Measurements from ENCODE around the gene UBE2J1.

The UBE2J1 gene

GRCh38 chr6:89375427-89376267 is 23.1 kb upstream of the UBE2J1 start:
- Histone ChIP-seq H3K27me3 (no peaks in the 10 kb centered on the region), H3K4me2 (peak overlapping the region in 8 of 11 experiments; percentile 16 to 46 (median 34); a peak in 11 of 22 replicates), H3K27ac (peak overlapping the region in 8 of 11 experiments; percentile 32 to 69 (median 58); a peak in 14 of 22 replicates), H3K9ac (peak overlapping the region in 1 of 11 experiments; percentile 7; a peak in 1 of 22 replicates), H3K9me3 (replicated peaks in 1 of 11) (no peaks in the 10 kb centered on the region), H3K4me3 (no peak overlapping the region), H3K4me1 (peaks cover 12 to 54% (median 37%) of the 10 kb centered on the region in 10 experiments; a peak in 18 of 20 replicates), H3K36me3 (peaks cover 0 to 25% (median 0%) of the 10 kb centered on the region in 11 experiments; a peak in 6 of 22 replicates), H4K20me1 (no peaks in the 10 kb centered on the region; a peak in 2 of 22 replicates)
- peak in 4 of 11 experiments; percentile 70 to 79 (median 76); a peak in 8 of 22 replicates for TF ChIP-seq Cebpa-rat (IDR thresholded peaks at IDR 0.05)

GRCh38 chr6:89372506-89372901 is 20.0 kb upstream of the UBE2J1 start:
- H3K27me3 ChIP-seq: no peaks in the 10 kb centered on the region
- peaks cover 0 to 35% (median 25%) of the 10 kb centered on the region in 10 experiments; a peak in 17 of 20 replicates for H3K4me1 ChIP-seq
- peak overlapping the region in 6 of 11 experiments; percentile 12 to 51 (median 25); a peak in 9 of 22 replicates for H3K27ac ChIP-seq
- peak overlapping the region in 4 of 11 experiments; percentile 2 to 36 (median 16); a peak in 3 of 22 replicates for H3K9ac ChIP-seq
- H3K36me3 ChIP-seq: peaks cover 0 to 8% (median under 1%) of the 10 kb centered on the region in 11 experiments; a peak in 7 of 22 replicates
- TF ChIP-seq Cebpa-rat (IDR thresholded peaks at IDR 0.05): no peak
- peaks cover 0 to 4% (median 0%) of the 10 kb centered on the region in 11 experiments; a peak in 3 of 22 replicates for H4K20me1 ChIP-seq
- no peak overlapping the region for H3K4me3 ChIP-seq
- no peaks in the 10 kb centered on the region for H3K9me3 ChIP-seq (replicated peaks in 1 of 11)
- peak overlapping the region in 4 of 11 experiments; percentile 7 to 27 (median 12); a peak in 3 of 22 replicates for H3K4me2 ChIP-seq

DNA sequence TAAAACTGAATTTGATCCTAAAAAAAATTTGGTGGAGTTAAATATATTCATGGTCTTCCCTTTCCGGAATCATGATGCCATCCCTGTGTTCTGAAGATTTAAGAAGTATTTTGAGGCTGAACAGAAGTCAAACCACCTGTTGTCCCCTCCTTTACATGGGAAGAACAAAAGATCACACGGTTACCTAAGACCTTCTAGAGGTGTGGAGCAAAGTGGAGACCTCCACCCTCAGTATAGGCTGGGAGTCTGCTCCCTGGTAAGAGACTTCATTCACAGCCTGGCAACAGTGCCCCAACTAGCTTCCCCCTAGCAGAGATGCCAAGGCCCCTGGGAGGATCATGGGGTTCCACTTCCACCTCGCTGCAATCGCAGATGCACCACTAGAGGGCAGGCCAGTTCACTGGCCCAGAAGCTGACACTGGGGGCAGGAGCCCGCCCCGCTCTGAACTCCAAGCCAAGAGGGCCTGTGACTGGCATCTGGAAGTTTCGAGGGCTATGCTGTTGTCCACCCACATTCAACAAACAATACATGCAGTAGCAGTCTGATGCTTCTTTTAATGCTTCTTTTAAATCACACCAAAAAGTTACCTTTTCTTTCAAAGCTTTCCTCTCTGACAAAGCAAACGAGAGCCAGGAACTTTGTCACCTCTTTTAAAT is 19.5 kb upstream of the UBE2J1 start:
- H3K36me3 ChIP-seq: peaks cover 0 to 13% (median 6%) of the 10 kb centered on the region in 11 experiments; a peak in 7 of 22 replicates
- peak overlapping the region in 6 of 11 experiments; percentile 12 to 51 (median 25); a peak in 6 of 22 replicates for H3K27ac ChIP-seq

DNA sequence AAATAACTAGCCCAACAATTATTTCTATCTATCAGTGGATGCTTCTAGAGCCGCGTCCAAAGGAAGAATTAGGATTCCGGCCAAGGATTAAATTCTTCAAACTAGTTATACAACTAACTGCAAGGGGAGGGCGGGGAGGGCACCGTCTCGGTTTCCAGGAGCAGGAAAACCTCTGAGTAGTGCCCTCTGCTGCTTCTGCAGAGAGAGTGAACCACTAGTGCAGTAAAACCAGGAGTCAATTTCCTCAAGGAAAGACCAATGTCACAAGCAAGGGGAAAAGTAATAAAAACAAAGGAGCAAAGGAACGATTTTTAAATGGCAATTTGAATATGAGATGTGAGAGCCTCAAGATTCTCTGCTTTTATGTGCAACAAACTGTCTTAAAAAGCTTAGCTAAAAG is 16.5 kb upstream of the UBE2J1 start:
- Histone ChIP-seq H3K36me3 (peaks cover 0 to 20% (median 10%) of the 10 kb centered on the region in 11 experiments; a peak in 7 of 22 replicates), H3K27ac (no peak overlapping the region), H3K9me3 (replicated peaks in 1 of 11) (no peaks in the 10 kb centered on the region), H4K20me1 (peaks cover 0 to 4% (median 0%) of the 10 kb centered on the region in 11 experiments; a peak in 3 of 22 replicates), H3K4me3 (no peak overlapping the region), H3K9ac (no peak overlapping the region), H3K4me1 (peaks cover 18 to 38% (median 33%) of the 10 kb centered on the region in 10 experiments), H3K27me3 (no peaks in the 10 kb centered on the region), H3K4me2 (no peak overlapping the region)
- TF ChIP-seq Cebpa-rat (IDR thresholded peaks at IDR 0.05): no peak

More for the DNA sequence above, 19.5 kb upstream of the UBE2J1 start:
- Histone ChIP-seq H3K4me1 (peaks cover 0 to 34% (median 25%) of the 10 kb centered on the region in 10 experiments; a peak in 17 of 20 replicates), H3K4me3 (no peak overlapping the region), H3K27me3 (no peaks in the 10 kb centered on the region), H3K9me3 (replicated peaks in 1 of 11) (no peaks in the 10 kb centered on the region), H3K9ac (peak overlapping the region in 4 of 11 experiments; percentile 2 to 36 (median 16); a peak in 3 of 22 replicates), H4K20me1 (peaks cover 0 to 4% (median 0%) of the 10 kb centered on the region in 11 experiments; a peak in 3 of 22 replicates), H3K4me2 (peak overlapping the region in 2 of 11 experiments; percentile 8 to 27; a peak in 2 of 22 replicates)
- no peak for TF ChIP-seq Cebpa-rat (IDR thresholded peaks at IDR 0.05)

- H3K4me2 ChIP-seq: no peak overlapping the region
- H4K20me1 ChIP-seq: peaks cover 0 to 4% (median 0%) of the 10 kb centered on the region in 11 experiments; a peak in 3 of 22 replicates
- TF ChIP-seq Cebpa-rat (IDR thresholded peaks at IDR 0.05): no peak
- peaks cover 0 to 20% (median 10%) of the 10 kb centered on the region in 11 experiments; a peak in 7 of 22 replicates for H3K36me3 ChIP-seq
- peaks cover 18 to 38% (median 33%) of the 10 kb centered on the region in 10 experiments for H3K4me1 ChIP-seq
- H3K9ac ChIP-seq: no peak overlapping the region
- H3K27me3 ChIP-seq: no peaks in the 10 kb centered on the region
- no peak overlapping the region for H3K27ac ChIP-seq
- H3K4me3 ChIP-seq: no peak overlapping the region
- no peaks in the 10 kb centered on the region; a peak in 1 of 22 replicates for H3K9me3 ChIP-seq (replicated peaks in 1 of 11)
These were observed 15.6 kb upstream of the UBE2J1 start for GRCh38 chr6:89368107-89368506.

- TF ChIP-seq Cebpa-rat (IDR thresholded peaks at IDR 0.05): no peak
- H3K4me2 ChIP-seq: peak overlapping the region in 10 of 11 experiments; percentile 24 to 48 (median 39); a peak in 17 of 22 replicates
These were observed 12.1 kb upstream of the UBE2J1 start for GRCh38 chr6:89364586-89364985.

DNA sequence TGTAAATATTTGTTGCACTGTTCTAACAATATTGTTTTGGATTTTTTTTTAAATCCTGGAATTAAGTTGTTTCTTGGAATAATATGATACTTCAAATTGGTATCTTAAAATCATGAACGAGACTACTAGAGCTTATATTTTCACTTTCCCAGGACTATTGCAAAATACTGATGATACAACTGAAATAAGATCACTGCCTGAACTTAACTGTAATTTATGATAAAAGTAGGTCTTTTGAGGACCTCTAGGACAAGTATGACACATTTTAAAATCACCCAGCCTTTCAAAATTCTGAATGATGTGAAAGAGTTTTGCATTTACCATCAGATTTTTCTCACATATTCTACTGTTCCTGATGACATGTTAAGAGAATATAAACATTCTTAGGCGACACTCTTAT is 8.6 kb upstream of the UBE2J1 start:
- peaks cover 48 to 74% (median 65%) of the 10 kb centered on the region in 10 experiments for H3K4me1 ChIP-seq

More at GRCh38 chr6:89364586-89364985, 12.1 kb upstream of the UBE2J1 start:
- Histone ChIP-seq H3K36me3 (peaks cover 0 to 20% (median 10%) of the 10 kb centered on the region in 11 experiments; a peak in 7 of 22 replicates), H3K9ac (no peak overlapping the region), H3K4me3 (no peak overlapping the region), H3K9me3 (replicated peaks in 1 of 11) (no peaks in the 10 kb centered on the region; a peak in 1 of 22 replicates), H3K27ac (peak overlapping the region in 4 of 11 experiments; percentile 9 to 23 (median 18); a peak in 2 of 22 replicates), H3K27me3 (no peaks in the 10 kb centered on the region), H3K4me1 (peaks cover 34 to 47% (median 40%) of the 10 kb centered on the region in 10 experiments), H4K20me1 (peaks cover 0 to 4% (median 0%) of the 10 kb centered on the region in 11 experiments; a peak in 2 of 22 replicates)

DNA sequence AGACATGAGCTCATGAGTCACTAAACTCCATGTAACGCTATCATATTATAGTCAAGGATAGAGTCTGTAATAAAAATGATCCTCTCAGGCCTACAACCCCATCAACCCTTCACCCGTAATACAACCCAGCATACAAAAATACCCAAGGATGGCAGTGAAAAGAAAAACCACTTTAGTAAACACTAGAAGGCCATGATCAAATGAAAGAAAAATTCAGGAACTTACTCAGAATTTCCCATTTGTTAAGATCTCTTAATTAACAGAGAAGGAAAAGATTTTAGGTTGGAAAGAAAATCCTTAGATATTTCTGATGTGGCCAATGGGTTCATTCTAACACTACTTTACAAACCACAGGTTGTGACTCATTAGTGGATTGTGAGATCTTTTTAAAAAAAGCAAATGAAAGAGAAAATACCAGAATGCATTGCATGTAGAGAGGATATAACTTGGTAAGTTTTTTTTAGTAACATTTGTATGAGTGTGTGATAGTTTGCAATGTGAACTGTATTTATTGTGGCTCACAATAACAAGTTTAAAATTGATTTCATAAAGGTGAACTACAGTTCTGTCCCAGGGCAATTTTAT is 8.0 kb upstream of the UBE2J1 start:
- peak overlapping the region in 2 of 11 experiments; percentile 40 to 49; a peak in 6 of 22 replicates for H3K9ac ChIP-seq
- H3K27me3 ChIP-seq: no peaks in the 10 kb centered on the region
- H3K27ac ChIP-seq: peak overlapping the region in 10 of 11 experiments; percentile 10 to 100 (median 95); a peak in 18 of 22 replicates
- H4K20me1 ChIP-seq: no peaks in the 10 kb centered on the region
- H3K9me3 ChIP-seq (replicated peaks in 1 of 11): no peaks in the 10 kb centered on the region; a peak in 1 of 22 replicates
- peaks cover 43 to 74% (median 62%) of the 10 kb centered on the region in 10 experiments for H3K4me1 ChIP-seq
- H3K4me3 ChIP-seq: no peak overlapping the region
- TF ChIP-seq Cebpa-rat (IDR thresholded peaks at IDR 0.05): no peak
- no peaks in the 10 kb centered on the region; a peak in 1 of 22 replicates for H3K36me3 ChIP-seq
- H3K4me2 ChIP-seq: peak overlapping the region; percentile 12 to 74 (median 42); a peak in 15 of 22 replicates

More for the DNA sequence above, 8.6 kb upstream of the UBE2J1 start:
- Histone ChIP-seq H3K4me2 (peak overlapping the region in 8 of 11 experiments; percentile 5 to 74 (median 48); a peak in 8 of 22 replicates), H3K4me3 (no peak overlapping the region), H3K27ac (peak overlapping the region in 8 of 11 experiments; percentile 66 to 100 (median 99); a peak in 15 of 22 replicates), H3K9ac (no peak overlapping the region), H3K36me3 (peaks cover 0 to 2% (median 0%) of the 10 kb centered on the region in 11 experiments; a peak in 3 of 22 replicates), H4K20me1 (no peaks in the 10 kb centered on the region), H3K9me3 (replicated peaks in 1 of 11) (no peaks in the 10 kb centered on the region; a peak in 1 of 22 replicates), H3K27me3 (no peaks in the 10 kb centered on the region)
- TF ChIP-seq Cebpa-rat (IDR thresholded peaks at IDR 0.05): no peak
